ENCODE measurements around the gene PRKCB. TPM values are rescaled to one million over a fixed set of nuclear protein-coding genes. Genes with fewer than 3 reads are reported as not detected.
A peak's percentile ranks its signal among the peaks of the same experiment; 100 is the strongest.

Gene PRKCB
- total RNA-seq, 1 donor from 2014 or later, result 24.1 TPM

DNA sequence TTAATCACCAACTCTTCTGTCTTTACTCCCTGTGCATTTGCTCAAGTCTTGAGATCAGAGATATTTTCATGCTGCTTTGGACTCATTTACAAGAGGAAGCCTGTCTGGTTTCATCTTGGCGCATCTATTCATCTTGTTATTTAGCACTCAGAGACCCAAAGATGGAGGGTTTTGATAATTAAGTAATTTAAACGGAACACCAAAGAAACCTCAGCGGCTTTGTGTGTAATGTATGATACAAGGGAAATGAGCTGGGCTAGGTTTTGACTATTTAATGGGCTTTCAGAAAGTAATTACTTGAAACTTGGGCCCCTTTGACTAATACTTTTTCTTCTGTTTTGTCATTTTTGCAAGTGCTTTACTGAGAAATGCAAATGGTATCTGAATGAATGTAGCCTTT lies 354.2 kb downstream of the PRKCB start:
- H3K36me3 ChIP-seq, result peaks cover 14% of the 10 kb centered on the region
- H3K4me3 ChIP-seq, result no peak overlapping the region
- H3K27ac ChIP-seq, result no peak overlapping the region
- H3K27me3 ChIP-seq (ENCODE audit: low read depth), result no peaks in the 10 kb centered on the region
- intact Hi-C loops (cut with DNase I), result no loop called here
- no peaks in the 10 kb centered on the region for H3K9me3 ChIP-seq
- H3K4me1 ChIP-seq, result no peaks in the 10 kb centered on the region
- ATAC-seq, result no peak
- no peak for DNase-seq
- TF ChIP-seq, protein P1, sequence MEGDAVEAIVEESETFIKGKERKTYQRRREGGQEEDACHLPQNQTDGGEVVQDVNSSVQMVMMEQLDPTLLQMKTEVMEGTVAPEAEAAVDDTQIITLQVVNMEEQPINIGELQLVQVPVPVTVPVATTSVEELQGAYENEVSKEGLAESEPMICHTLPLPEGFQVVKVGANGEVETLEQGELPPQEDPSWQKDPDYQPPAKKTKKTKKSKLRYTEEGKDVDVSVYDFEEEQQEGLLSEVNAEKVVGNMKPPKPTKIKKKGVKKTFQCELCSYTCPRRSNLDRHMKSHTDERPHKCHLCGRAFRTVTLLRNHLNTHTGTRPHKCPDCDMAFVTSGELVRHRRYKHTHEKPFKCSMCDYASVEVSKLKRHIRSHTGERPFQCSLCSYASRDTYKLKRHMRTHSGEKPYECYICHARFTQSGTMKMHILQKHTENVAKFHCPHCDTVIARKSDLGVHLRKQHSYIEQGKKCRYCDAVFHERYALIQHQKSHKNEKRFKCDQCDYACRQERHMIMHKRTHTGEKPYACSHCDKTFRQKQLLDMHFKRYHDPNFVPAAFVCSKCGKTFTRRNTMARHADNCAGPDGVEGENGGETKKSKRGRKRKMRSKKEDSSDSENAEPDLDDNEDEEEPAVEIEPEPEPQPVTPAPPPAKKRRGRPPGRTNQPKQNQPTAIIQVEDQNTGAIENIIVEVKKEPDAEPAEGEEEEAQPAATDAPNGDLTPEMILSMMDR (IDR thresholded peaks at IDR 0.05), result no peak

DNA sequence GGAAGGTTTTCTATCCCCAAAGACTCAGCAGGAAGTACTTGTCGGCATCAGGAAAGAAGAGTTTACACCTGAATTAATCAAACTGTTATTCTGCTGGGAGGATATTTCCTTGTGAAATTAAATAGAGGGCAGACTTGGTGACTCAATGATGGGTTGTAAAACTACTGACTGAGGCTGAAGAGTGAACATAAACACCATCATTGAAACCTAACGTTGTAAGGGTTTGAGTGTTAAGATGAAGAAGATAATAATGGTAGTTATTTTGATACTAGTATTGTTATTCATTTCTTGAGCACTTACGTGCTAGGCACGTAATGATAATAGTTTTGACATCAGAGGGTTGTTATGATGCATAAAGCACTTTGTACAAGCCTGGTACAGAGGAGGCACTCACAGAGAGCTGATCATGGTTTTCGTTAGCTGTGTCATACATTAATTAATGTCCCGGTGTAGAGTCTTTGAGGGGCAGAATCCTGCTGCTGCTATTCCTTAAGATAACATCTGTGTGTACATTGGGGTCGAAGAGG lies 356.2 kb downstream of the PRKCB start:
- intact Hi-C loops (cut with DNase I), result no loop called here
- H3K36me3 ChIP-seq, result no peaks in the 10 kb centered on the region

DNA sequence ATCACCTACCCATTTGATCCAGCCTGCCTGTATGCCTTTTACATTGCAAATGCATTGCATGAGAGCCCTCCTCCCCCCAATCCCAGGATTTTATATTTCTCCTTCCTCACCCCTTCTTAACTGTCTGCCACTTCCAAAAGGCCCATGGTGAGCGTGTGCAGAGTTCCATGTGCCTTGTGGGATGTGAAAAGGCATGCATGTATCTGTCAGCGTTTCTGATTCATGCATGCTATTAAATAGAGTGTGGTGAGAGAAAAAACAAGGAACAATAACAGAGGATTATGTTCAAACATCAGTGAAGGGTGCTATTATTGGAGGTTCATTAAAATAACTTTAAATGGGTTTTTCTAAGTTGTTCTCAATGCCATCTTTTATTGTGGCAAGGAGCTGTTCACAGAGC lies 359.4 kb downstream of the PRKCB start:
- H3K27me3 ChIP-seq (ENCODE audit: low read depth), result no peaks in the 10 kb centered on the region
- ATAC-seq (no peak), DNase-seq (no peak)
- intact Hi-C loops (cut with DNase I), result no loop called here
- H3K4me3 ChIP-seq, result no peak overlapping the region
- no peaks in the 10 kb centered on the region for H3K36me3 ChIP-seq
- peaks cover 7% of the 10 kb centered on the region for H3K4me1 ChIP-seq
- TF ChIP-seq, protein P1 (IDR thresholded peaks at IDR 0.05), result no peak
- H3K9me3 ChIP-seq, result no peaks in the 10 kb centered on the region
- H3K27ac ChIP-seq, result no peak overlapping the region

More for the DNA sequence above, 356.2 kb downstream of the PRKCB start:
- Histone ChIP-seq H3K27ac (no peak overlapping the region), H3K4me3 (no peak overlapping the region), H3K9me3 (no peaks in the 10 kb centered on the region), H3K4me1 (no peaks in the 10 kb centered on the region), H3K27me3 (ENCODE audit: low read depth) (no peaks in the 10 kb centered on the region)
- TF ChIP-seq, protein P1 (IDR thresholded peaks at IDR 0.05), result no peak
- DNase-seq (no peak), ATAC-seq (no peak)

DNA sequence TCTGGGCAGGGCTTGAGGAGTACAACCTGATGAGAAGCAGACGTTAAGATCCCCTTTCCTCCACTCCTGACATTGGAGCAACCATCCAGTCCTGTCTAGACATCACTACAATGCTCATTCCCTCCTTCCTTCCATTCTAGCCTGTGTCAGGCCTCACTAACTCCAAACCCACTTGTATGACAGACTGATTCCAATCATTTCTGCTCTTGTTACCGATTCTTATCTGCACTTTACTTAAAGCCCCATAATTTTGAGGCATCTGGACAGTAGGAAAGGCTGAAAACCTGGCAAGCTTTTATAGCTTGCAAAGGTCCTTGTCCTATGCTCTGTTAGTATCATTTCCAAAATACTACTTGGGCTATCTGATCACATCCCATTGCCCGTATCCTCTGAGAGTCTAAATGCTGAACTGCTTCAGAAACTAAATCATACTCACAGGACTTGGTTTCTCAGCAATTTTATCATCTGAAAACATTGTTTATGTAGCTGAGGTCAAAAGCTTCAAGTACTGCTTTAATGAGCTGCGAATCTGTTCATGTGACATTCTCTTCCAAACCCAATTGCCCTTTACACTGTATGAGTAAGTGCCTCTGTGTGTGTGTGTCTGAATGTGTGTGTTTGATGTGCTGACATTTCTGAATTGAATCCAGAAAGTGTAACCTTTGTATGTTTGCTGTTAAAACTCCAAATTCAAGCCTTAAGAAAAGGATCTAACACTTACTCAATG lies 363.2 kb downstream of the PRKCB start:
- Histone ChIP-seq H3K27me3 (ENCODE audit: low read depth) (no peaks in the 10 kb centered on the region), H3K27ac (no peak overlapping the region), H3K4me1 (peaks cover 7% of the 10 kb centered on the region), H3K4me3 (no peak overlapping the region), H3K9me3 (no peaks in the 10 kb centered on the region), H3K36me3 (no peaks in the 10 kb centered on the region)
- TF ChIP-seq, protein P1 (IDR thresholded peaks at IDR 0.05), result no peak
- DNase-seq (no peak), ATAC-seq (peak; percentile 54 to 72)
- intact Hi-C loops (cut with DNase I), result no loop called here

DNA sequence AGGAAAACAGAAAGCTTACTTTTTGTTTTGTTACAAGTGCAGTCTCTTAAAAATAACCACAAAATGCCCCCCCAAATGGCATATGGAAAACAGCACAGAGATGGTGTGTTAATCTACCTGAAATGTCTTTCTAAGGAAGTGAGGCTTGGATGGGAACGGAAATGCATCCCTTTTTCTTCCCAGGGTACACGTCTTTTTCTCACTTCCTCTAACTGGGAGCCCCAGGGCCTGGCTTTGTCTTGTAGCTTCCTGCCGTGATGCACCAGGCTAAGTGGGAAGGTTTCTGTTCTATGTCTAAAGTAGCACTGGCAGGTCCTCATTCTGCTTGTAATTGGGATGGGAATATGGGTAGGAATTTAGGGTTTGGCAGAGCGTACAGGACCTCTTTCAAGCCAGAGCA lies 367.9 kb downstream of the PRKCB start:
- peaks cover 7% of the 10 kb centered on the region for H3K4me1 ChIP-seq
- TF ChIP-seq, protein P1 (IDR thresholded peaks at IDR 0.05), result no peak
- peaks cover 7% of the 10 kb centered on the region for H3K36me3 ChIP-seq
- H3K27ac ChIP-seq, result no peak overlapping the region
- DNase-seq (no peak), ATAC-seq (no peak)
- no peaks in the 10 kb centered on the region for H3K9me3 ChIP-seq
- no peak overlapping the region for H3K4me3 ChIP-seq
- intact Hi-C loops (cut with DNase I), result no loop called here
- no peaks in the 10 kb centered on the region for H3K27me3 ChIP-seq (ENCODE audit: low read depth)
